Glutamatergic neuron (in vitro differentiated cells): ENCODE data around the gene PPFIA2. TPM values are rescaled to one million over a fixed set of nuclear protein-coding genes. Genes with fewer than 3 reads are reported as not detected.

ENCODE experiments used
- DNase-seq: peaks from one replicate; pipeline ENCODE4 v3.0.0; 2022
- H3K27ac Mint-ChIP-seq: one replicate; pipeline ENCODE4 v1.8.0; 2020; ENCODE audit warnings: mild to moderate bottlenecking, mixed read lengths, inconsistent platforms; ENCODE audit not compliant: unreplicated experiment
- H3K27me3 Mint-ChIP-seq: one replicate; pipeline ENCODE4 v1.8.0; 2020; ENCODE audit warnings: mild to moderate bottlenecking, moderate library complexity, mixed read lengths, inconsistent platforms; ENCODE audit not compliant: unreplicated experiment
- H3K36me3 Mint-ChIP-seq: one replicate; pipeline ENCODE4 v1.8.0; 2020; ENCODE audit warnings: mild to moderate bottlenecking, mixed read lengths, inconsistent platforms; ENCODE audit not compliant: unreplicated experiment
- H3K4me1 Mint-ChIP-seq: one replicate; pipeline ENCODE4 v1.8.0; 2020; ENCODE audit warnings: mild to moderate bottlenecking, low read depth, mixed read lengths, inconsistent platforms; ENCODE audit not compliant: unreplicated experiment
- H3K4me3 Mint-ChIP-seq: one replicate; pipeline ENCODE4 v1.8.0; 2020; ENCODE audit warnings: mild to moderate bottlenecking, mixed read lengths, inconsistent platforms; ENCODE audit not compliant: unreplicated experiment
- H3K9me3 Mint-ChIP-seq: one replicate; pipeline ENCODE4 v1.8.0; 2020; ENCODE audit warnings: mild to moderate bottlenecking, moderate library complexity, mixed read lengths, inconsistent platforms; ENCODE audit not compliant: unreplicated experiment
- CTCF ChIP-seq: fragments of 200-600 bp; sonication (generic); IDR thresholded peaks from one replicate; pipeline ENCODE4 v1.5.0; 2021; ENCODE audit not compliant: partially characterized antibody, unreplicated experiment
- long read RNA-seq: library from polyadenylated mRNA; unstranded; transcript quantifications from one replicate; pipeline ENCODE4 v2.0.0, GENCODE V29; 2020; ENCODE audit not compliant: unreplicated experiment
- total RNA-seq: library from RNA; stranded (reverse); fragmentation: NEBNext Ultra II Directional; extraction: Animal tissue kit (Norgen Biotek cat#: 25700); gene quantifications from one replicate; pipeline ENCODE4 v1.2.1, GENCODE V29; 2021; ENCODE audit not compliant: unreplicated experiment

Gene PPFIA2
- total RNA-seq, result 31.1 TPM
- long read RNA-seq, result 0 reads

- peak within 1 kb of the TSS; percentile 95 for H3K4me3 Mint-ChIP-seq
- H3K9me3 Mint-ChIP-seq, result peaks cover 6% of the 10 kb centered on the region
- H3K27ac Mint-ChIP-seq, result peak within 1 kb of the TSS; percentile 64
- no peaks in the 10 kb centered on the region for H3K36me3 Mint-ChIP-seq
- peaks cover 10% of the 10 kb centered on the region for H3K27me3 Mint-ChIP-seq
- peak; percentile 56 for DNase-seq
- H3K4me1 Mint-ChIP-seq, result peaks cover 2% of the 10 kb centered on the region
- TF ChIP-seq CTCF, result no peak
These were observed at the start of gene PPFIA2 for GRCh38 chr12:81759190-81760051. PPFIA2 (minus strand) TSS chr12:81759350.

- DNase-seq, result no peak
- Mint-ChIP-seq H3K27ac (no peak overlapping the region), H3K9me3 (no peaks in the 10 kb centered on the region), H3K36me3 (no peaks in the 10 kb centered on the region), H3K4me1 (peaks cover 2% of the 10 kb centered on the region), H3K4me3 (no peak overlapping the region), H3K27me3 (no peaks in the 10 kb centered on the region)
- no peak for TF ChIP-seq CTCF
These were observed 41.4 kb upstream of the PPFIA2 start for GRCh38 chr12:81800298-81801148.

- Mint-ChIP-seq H3K4me3 (no peak overlapping the region), H3K27ac (no peak overlapping the region), H3K4me1 (peaks cover 2% of the 10 kb centered on the region), H3K9me3 (no peaks in the 10 kb centered on the region), H3K27me3 (no peaks in the 10 kb centered on the region), H3K36me3 (no peaks in the 10 kb centered on the region)
- DNase-seq, result no peak
- TF ChIP-seq CTCF, result no peak
These were observed 39.1 kb upstream of the PPFIA2 start for GRCh38 chr12:81798294-81798693.

GRCh38 chr12:81797100-81797499 is 38.0 kb upstream of the PPFIA2 start:
- Mint-ChIP-seq H3K9me3 (no peaks in the 10 kb centered on the region), H3K36me3 (no peaks in the 10 kb centered on the region), H3K4me1 (peaks cover 2% of the 10 kb centered on the region), H3K4me3 (no peak overlapping the region), H3K27me3 (no peaks in the 10 kb centered on the region), H3K27ac (no peak overlapping the region)
- TF ChIP-seq CTCF, result peak; percentile 79
- no peak for DNase-seq

GRCh38 chr12:81792666-81793065 is 33.5 kb upstream of the PPFIA2 start:
- H3K36me3 Mint-ChIP-seq, result no peaks in the 10 kb centered on the region
- H3K27ac Mint-ChIP-seq, result no peak overlapping the region
- H3K27me3 Mint-ChIP-seq, result no peaks in the 10 kb centered on the region
- no peak for DNase-seq
- no peak for TF ChIP-seq CTCF
- no peaks in the 10 kb centered on the region for H3K9me3 Mint-ChIP-seq
- no peaks in the 10 kb centered on the region for H3K4me1 Mint-ChIP-seq
- no peak overlapping the region for H3K4me3 Mint-ChIP-seq
